A673 (cell line): ENCODE data around the gene SLC51A.

ENCODE experiments used
- EZH2 ChIP-seq: fragments of 200-600 bp; sonication (generic); IDR thresholded peaks from 2 replicates; pipeline ENCODE4 v1.6.1; 2017; ENCODE audit warnings: borderline replicate concordance, low read depth, mild to moderate bottlenecking, mixed read lengths, antibody characterized with exemption, low read length; ENCODE audit not compliant: poor library complexity, severe bottlenecking
- TF ChIP-seq, protein P1 (sequence below): fragments of 300-800, 200-600 bp; sonication (generic); conservative IDR thresholded peaks from 2 replicates; pipeline ENCODE4 v1.5.1; 2017; ENCODE audit warnings: low read depth, mild to moderate bottlenecking, antibody characterized with exemption, low read length, moderate library complexity, mixed read lengths

DNA sequence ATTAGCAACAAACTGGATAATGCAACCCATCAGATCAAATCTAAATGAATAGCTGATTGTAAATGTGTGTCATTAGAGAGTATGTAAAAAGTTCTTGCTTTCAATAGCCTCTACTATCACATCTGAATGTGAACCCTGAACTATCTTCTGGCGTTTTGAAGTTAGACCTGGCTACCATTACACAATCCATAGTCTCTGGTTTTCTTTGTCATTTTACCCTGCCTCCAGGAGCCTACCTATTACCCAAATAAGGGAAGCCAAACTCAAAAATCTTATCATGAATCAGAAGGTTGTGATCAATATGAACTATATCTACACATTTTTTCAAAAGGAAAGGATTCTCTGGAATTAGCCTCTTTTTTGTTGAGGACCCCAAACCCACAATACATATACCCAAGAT is 39.4 kb downstream of the SLC51A start:
- TF ChIP-seq, protein P1, sequence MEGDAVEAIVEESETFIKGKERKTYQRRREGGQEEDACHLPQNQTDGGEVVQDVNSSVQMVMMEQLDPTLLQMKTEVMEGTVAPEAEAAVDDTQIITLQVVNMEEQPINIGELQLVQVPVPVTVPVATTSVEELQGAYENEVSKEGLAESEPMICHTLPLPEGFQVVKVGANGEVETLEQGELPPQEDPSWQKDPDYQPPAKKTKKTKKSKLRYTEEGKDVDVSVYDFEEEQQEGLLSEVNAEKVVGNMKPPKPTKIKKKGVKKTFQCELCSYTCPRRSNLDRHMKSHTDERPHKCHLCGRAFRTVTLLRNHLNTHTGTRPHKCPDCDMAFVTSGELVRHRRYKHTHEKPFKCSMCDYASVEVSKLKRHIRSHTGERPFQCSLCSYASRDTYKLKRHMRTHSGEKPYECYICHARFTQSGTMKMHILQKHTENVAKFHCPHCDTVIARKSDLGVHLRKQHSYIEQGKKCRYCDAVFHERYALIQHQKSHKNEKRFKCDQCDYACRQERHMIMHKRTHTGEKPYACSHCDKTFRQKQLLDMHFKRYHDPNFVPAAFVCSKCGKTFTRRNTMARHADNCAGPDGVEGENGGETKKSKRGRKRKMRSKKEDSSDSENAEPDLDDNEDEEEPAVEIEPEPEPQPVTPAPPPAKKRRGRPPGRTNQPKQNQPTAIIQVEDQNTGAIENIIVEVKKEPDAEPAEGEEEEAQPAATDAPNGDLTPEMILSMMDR: no peak
- no peak for TF ChIP-seq EZH2
